ENCODE results near the gene BCL10.

BCL10 gene

GRCh38 chr1:85224734-85225623 is 51.5 kb downstream of the BCL10 start:
- no peak for DNase-seq (ENCODE audit: insufficient read length, low spot score)
- no peak for FAIRE-seq

- FAIRE-seq, result no peak
- DNase-seq (ENCODE audit: insufficient read length, low spot score), result no peak
These were observed 52.1 kb downstream of the BCL10 start for GRCh38 chr1:85224295-85224694.

GRCh38 chr1:85223334-85223733 is 53.1 kb downstream of the BCL10 start:
- FAIRE-seq (no peak), DNase-seq (ENCODE audit: insufficient read length, low spot score) (no peak)

GRCh38 chr1:85220756-85221201 is 55.7 kb downstream of the BCL10 start:
- FAIRE-seq, result no peak
- no peak for DNase-seq (ENCODE audit: insufficient read length, low spot score)

GRCh38 chr1:85219853-85220610 is 56.4 kb downstream of the BCL10 start:
- FAIRE-seq, result no peak

GRCh38 chr1:85216697-85217096 is 59.7 kb downstream of the BCL10 start:
- DNase-seq (ENCODE audit: insufficient read length, low spot score) (no peak), FAIRE-seq (no peak)

More at GRCh38 chr1:85219853-85220610, 56.4 kb downstream of the BCL10 start:
- no peak for DNase-seq (ENCODE audit: insufficient read length, low spot score)

Measured in HTR-8/SVneo (cell line).